ENCODE data around the gene C2orf72.
"Not testable (repeated sequence)": the region's sequence is repeated elsewhere in the genome, so short reads cannot be mapped to it uniquely, and the experiment has no call there.

Gene C2orf72

GRCh38 chr2:231037202-231037730 is at the start of gene C2orf72:
Gene C2orf72, plus strand, starts transcription at chr2:231037523. Its CDS starts 43 bp downstream, at chr2:231037566.
- peak; percentile 75 for DNase-seq (ENCODE audit: low spot score)

- no peak for DNase-seq (ENCODE audit: low spot score)
Observed at GRCh38 chr2:230989731-230990130, 47.6 kb upstream of the C2orf72 start.

GRCh38 chr2:230990131-230990898 is 47.0 kb upstream of the C2orf72 start:
- DNase-seq (ENCODE audit: low spot score) = no peak

GRCh38 chr2:230990899-230991150 is 46.5 kb upstream of the C2orf72 start:
- no peak for DNase-seq (ENCODE audit: low spot score)

GRCh38 chr2:230991598-230991997 is 45.7 kb upstream of the C2orf72 start:
- DNase-seq (ENCODE audit: low spot score) = no peak

GRCh38 chr2:230995821-230996220 is 41.5 kb upstream of the C2orf72 start, which contains the start of gene SPATA3:
Gene SPATA3, plus strand, starts transcription at chr2:230996121. Its CDS starts 113 bp downstream, at chr2:230996234.
- no peak for DNase-seq (ENCODE audit: low spot score)

GRCh38 chr2:230996661-230997060 is 40.7 kb upstream of the C2orf72 start:
- no peak for DNase-seq (ENCODE audit: low spot score)

- DNase-seq (ENCODE audit: low spot score) = no peak
Observed at GRCh38 chr2:230998882-230999281, 38.4 kb upstream of the C2orf72 start.

GRCh38 chr2:230999477-230999876 is 37.8 kb upstream of the C2orf72 start:
- DNase-seq (ENCODE audit: low spot score) = no peak

- no peak for DNase-seq (ENCODE audit: low spot score)
Observed at GRCh38 chr2:231000211-231000904, 37.0 kb upstream of the C2orf72 start.

GRCh38 chr2:231001036-231001435 is 36.3 kb upstream of the C2orf72 start:
- no peak for DNase-seq (ENCODE audit: low spot score)

GRCh38 chr2:231001921-231002320 is 35.4 kb upstream of the C2orf72 start:
- DNase-seq (ENCODE audit: low spot score) = no peak

GRCh38 chr2:231002641-231003040 is 34.7 kb upstream of the C2orf72 start:
- no peak for DNase-seq (ENCODE audit: low spot score)

GRCh38 chr2:231003186-231003585 is 34.1 kb upstream of the C2orf72 start:
- no peak for DNase-seq (ENCODE audit: low spot score)

- DNase-seq (ENCODE audit: low spot score) = not testable (repeated sequence)
Observed at GRCh38 chr2:231004930-231005329, 32.4 kb upstream of the C2orf72 start.

GRCh38 chr2:231007286-231008098 is 29.8 kb upstream of the C2orf72 start:
- no peak for DNase-seq (ENCODE audit: low spot score)

- DNase-seq (ENCODE audit: low spot score) = no peak
Observed at GRCh38 chr2:231008131-231008530, 29.2 kb upstream of the C2orf72 start.

GRCh38 chr2:231009236-231009919 is 27.9 kb upstream of the C2orf72 start:
- no peak for DNase-seq (ENCODE audit: low spot score)

- DNase-seq (ENCODE audit: low spot score) = no peak
Observed at GRCh38 chr2:231010201-231010730, 27.1 kb upstream of the C2orf72 start.

- DNase-seq (ENCODE audit: low spot score) = no peak
Observed at GRCh38 chr2:231011526-231011925, 25.8 kb upstream of the C2orf72 start.

GRCh38 chr2:231012463-231012862 is 24.9 kb upstream of the C2orf72 start:
- no peak for DNase-seq (ENCODE audit: low spot score)

- no peak for DNase-seq (ENCODE audit: low spot score)
Observed at GRCh38 chr2:231013820-231014219, 23.5 kb upstream of the C2orf72 start.
